ENCODE results near the gene UGT1A8.

DNA sequence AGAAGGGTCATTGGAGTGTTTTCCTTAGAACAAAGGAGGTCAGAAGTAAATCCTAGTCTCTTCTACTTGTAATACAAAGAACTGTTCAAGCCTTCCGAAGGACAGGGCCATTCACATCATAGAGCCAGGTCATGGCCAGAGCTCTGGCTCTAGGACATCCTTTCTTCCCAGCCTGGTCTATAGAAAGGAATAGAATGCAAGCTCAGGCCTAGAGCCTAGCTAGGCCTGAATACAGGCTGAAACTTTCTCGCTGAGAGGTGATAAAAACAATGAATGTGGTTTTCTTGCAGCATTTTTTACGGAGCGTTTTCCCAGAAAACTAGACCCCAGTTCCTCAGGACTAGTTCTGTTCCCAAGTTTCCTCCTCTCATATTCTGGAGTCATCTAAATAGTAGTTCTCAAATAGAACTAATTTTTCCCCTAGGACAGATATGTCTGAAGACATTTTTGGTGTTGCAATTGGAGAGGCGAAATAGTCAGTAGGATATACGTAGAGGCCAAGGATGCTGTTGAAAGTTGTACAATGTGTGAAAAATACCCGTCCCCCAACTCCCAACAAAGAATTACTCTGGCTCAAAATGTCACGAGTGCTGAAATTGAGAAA is 82.1 kb downstream of the UGT1A8 start:
- TF ChIP-seq, protein P1, sequence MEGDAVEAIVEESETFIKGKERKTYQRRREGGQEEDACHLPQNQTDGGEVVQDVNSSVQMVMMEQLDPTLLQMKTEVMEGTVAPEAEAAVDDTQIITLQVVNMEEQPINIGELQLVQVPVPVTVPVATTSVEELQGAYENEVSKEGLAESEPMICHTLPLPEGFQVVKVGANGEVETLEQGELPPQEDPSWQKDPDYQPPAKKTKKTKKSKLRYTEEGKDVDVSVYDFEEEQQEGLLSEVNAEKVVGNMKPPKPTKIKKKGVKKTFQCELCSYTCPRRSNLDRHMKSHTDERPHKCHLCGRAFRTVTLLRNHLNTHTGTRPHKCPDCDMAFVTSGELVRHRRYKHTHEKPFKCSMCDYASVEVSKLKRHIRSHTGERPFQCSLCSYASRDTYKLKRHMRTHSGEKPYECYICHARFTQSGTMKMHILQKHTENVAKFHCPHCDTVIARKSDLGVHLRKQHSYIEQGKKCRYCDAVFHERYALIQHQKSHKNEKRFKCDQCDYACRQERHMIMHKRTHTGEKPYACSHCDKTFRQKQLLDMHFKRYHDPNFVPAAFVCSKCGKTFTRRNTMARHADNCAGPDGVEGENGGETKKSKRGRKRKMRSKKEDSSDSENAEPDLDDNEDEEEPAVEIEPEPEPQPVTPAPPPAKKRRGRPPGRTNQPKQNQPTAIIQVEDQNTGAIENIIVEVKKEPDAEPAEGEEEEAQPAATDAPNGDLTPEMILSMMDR (IDR thresholded peaks at IDR 0.05; ENCODE audit: low read length), result no peak
- TF ChIP-seq EZH2 (optimal IDR thresholded peaks at IDR 0.05; ENCODE audit: low read depth, low read length) (no peak), EZH2phosphoT487 (IDR thresholded peaks at IDR 0.05; ENCODE audit: low read length) (no peak)
